Measurements from ENCODE around the gene ARID1B.

ARID1B gene

DNA sequence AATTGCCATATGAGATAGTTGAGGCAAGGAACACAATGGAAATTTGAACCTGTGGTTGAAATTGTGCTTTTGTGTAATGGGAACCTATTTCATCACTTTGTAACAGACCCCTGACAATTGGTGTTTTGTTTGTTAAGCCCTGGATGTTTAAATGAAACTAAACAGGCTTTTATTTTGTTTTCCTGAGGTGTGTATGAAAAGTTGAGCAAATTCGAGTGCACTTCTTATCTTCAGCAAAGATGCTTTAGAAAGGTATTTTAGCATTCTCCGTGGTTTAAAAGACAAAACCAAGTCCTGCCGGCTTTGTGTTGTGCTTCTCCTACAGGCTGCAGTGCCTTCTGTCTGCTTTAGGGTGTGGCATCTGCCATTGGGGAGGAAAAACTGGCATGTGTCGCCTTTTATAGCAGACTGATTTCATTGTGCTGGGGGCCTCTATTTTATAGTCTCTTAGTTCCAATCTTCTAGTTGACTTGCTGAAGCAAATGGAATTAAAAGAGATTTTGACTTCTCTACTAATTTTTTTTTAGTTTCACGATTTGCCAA is 2.2 kb upstream of the ARID1B start:
- Histone ChIP-seq H2BK15ac (ENCODE audit: low read length) (no peak overlapping the region), H3K4me3 (ENCODE audit: low read length in 2 of 2) (no peak overlapping the region), H2BK12ac (ENCODE audit: low read length) (no peak overlapping the region), H2AK5ac (ENCODE audit: low read depth, low read length) (no peak overlapping the region), H2AFZ (ENCODE audit: low read length) (no peak overlapping the region), H4K8ac (ENCODE audit: low read depth, low read length) (no peak overlapping the region), H3K27ac (replicated peaks; ENCODE audit: low read length) (no peak overlapping the region), H3K4me2 (ENCODE audit: insufficient read depth, low read length, poor library complexity, severe bottlenecking) (no peak overlapping the region), H3K23ac (ENCODE audit: low read depth, low read length, poor library complexity) (no peak overlapping the region), H3K79me1 (ENCODE audit: low read depth, low read length) (peaks cover 5% of the 10 kb centered on the region), H4K91ac (ENCODE audit: low read depth, low read length, poor library complexity) (no peak overlapping the region), H2BK5ac (ENCODE audit: low read length) (no peak overlapping the region), H3K27me3 (ENCODE audit: control insufficient read depth in 3 of 3, insufficient read depth in 3 of 3, low read depth in 1 of 3, low read length in 3 of 3) (no peaks in the 10 kb centered on the region), H3K36me3 (replicated peaks in 1 of 2; ENCODE audit: control insufficient read depth in 2 of 2, insufficient read depth in 2 of 2, low read length in 2 of 2) (no peaks in the 10 kb centered on the region), H2BK120ac (ENCODE audit: low read depth, low read length) (no peak overlapping the region), H3K9me3 (replicated peaks in 1 of 2; ENCODE audit: control insufficient read depth in 2 of 2, insufficient read depth in 1 of 2, low read depth in 1 of 2, low read length in 2 of 2) (no peaks in the 10 kb centered on the region), H3K4ac (ENCODE audit: low read length) (no peak overlapping the region), H3K9ac (ENCODE audit: low read depth, low read length, poor library complexity) (no peak overlapping the region), H3K4me1 (ENCODE audit: control insufficient read depth in 2 of 2, insufficient read depth in 1 of 2, low read depth in 1 of 2, low read length in 2 of 2) (peaks cover 11 to 15% of the 10 kb centered on the region in 2 donors), H3K18ac (ENCODE audit: low read length) (no peak overlapping the region), H3K14ac (ENCODE audit: low read length) (no peak overlapping the region)
- no peak for DNase-seq (ENCODE audit: low spot score)
- WGBS, 2 donors (ENCODE audit: extremely low coverage in 2 of 2, insufficient read length in 2 of 2, insufficient replicate concordance in 1 of 2): no CpG with 5 or more reads among the region's 5 CpGs

- WGBS, 2 donors (ENCODE audit: extremely low coverage in 2 of 2, insufficient read length in 2 of 2, insufficient replicate concordance in 1 of 2): no CpG with 5 or more reads among the region's 5 CpGs
Observed at GRCh38 chr6:156775717-156776116, 1.5 kb upstream of the ARID1B start.

DNA sequence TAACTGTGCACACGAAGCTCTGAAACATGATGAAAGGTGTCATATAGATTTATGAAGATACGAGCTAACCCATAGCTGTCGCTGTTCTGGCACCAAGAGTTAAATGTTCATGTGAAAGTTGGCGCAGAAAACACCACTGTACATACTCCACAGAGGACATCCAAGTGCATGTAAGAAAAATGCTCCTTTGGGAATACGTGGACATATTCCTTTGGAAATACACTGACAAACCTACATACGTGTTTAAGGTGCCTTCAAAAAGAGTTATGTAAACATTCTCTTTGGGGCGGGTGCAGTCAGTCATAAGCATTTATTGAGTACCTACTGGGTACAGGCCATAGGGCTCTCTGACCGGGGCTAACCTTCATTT is 723 bp upstream of the ARID1B start:
- Histone ChIP-seq H3K9ac (ENCODE audit: low read depth, low read length, poor library complexity) (no peak overlapping the region), H3K4me2 (ENCODE audit: insufficient read depth, low read length, poor library complexity, severe bottlenecking) (peak overlapping the region; percentile 64), H3K23ac (ENCODE audit: low read depth, low read length, poor library complexity) (no peak overlapping the region), H3K18ac (ENCODE audit: low read length) (no peak overlapping the region), H3K4me3 (ENCODE audit: low read length in 2 of 2) (peak overlapping the region; percentile 65 to 90), H4K8ac (ENCODE audit: low read depth, low read length) (no peak overlapping the region), H3K27ac (replicated peaks; ENCODE audit: low read length) (peak overlapping the region; percentile 98), H3K14ac (ENCODE audit: low read length) (no peak overlapping the region), H3K79me1 (ENCODE audit: low read depth, low read length) (peaks cover 5% of the 10 kb centered on the region), H3K4me1 (ENCODE audit: control insufficient read depth in 2 of 2, insufficient read depth in 1 of 2, low read depth in 1 of 2, low read length in 2 of 2) (peaks cover 11 to 18% of the 10 kb centered on the region in 2 donors), H2BK120ac (ENCODE audit: low read depth, low read length) (no peak overlapping the region), H2BK15ac (ENCODE audit: low read length) (no peak overlapping the region), H3K9me3 (replicated peaks in 1 of 2; ENCODE audit: control insufficient read depth in 2 of 2, insufficient read depth in 1 of 2, low read depth in 1 of 2, low read length in 2 of 2) (no peaks in the 10 kb centered on the region), H2BK5ac (ENCODE audit: low read length) (no peak overlapping the region), H3K36me3 (replicated peaks in 1 of 2; ENCODE audit: control insufficient read depth in 2 of 2, insufficient read depth in 2 of 2, low read length in 2 of 2) (no peaks in the 10 kb centered on the region), H4K91ac (ENCODE audit: low read depth, low read length, poor library complexity) (no peak overlapping the region), H2BK12ac (ENCODE audit: low read length) (no peak overlapping the region), H3K4ac (ENCODE audit: low read length) (no peak overlapping the region), H2AFZ (ENCODE audit: low read length) (peak overlapping the region; percentile 83), H3K27me3 (ENCODE audit: control insufficient read depth in 3 of 3, insufficient read depth in 3 of 3, low read depth in 1 of 3, low read length in 3 of 3) (no peaks in the 10 kb centered on the region), H2AK5ac (ENCODE audit: low read depth, low read length) (no peak overlapping the region)
- DNase-seq (ENCODE audit: low spot score): no peak
- no CpG with 5 or more reads among the region's 8 CpGs for WGBS, 2 donors (ENCODE audit: extremely low coverage in 2 of 2, insufficient read length in 2 of 2, insufficient replicate concordance in 1 of 2)

More at GRCh38 chr6:156775717-156776116, 1.5 kb upstream of the ARID1B start:
- Histone ChIP-seq H2AK5ac (ENCODE audit: low read depth, low read length) (no peak overlapping the region), H3K4ac (ENCODE audit: low read length) (no peak overlapping the region), H2AFZ (ENCODE audit: low read length) (no peak overlapping the region), H2BK12ac (ENCODE audit: low read length) (no peak overlapping the region), H2BK120ac (ENCODE audit: low read depth, low read length) (no peak overlapping the region), H2BK15ac (ENCODE audit: low read length) (no peak overlapping the region), H3K9ac (ENCODE audit: low read depth, low read length, poor library complexity) (no peak overlapping the region), H3K18ac (ENCODE audit: low read length) (no peak overlapping the region), H3K27me3 (ENCODE audit: control insufficient read depth in 3 of 3, insufficient read depth in 3 of 3, low read depth in 1 of 3, low read length in 3 of 3) (no peaks in the 10 kb centered on the region), H4K8ac (ENCODE audit: low read depth, low read length) (no peak overlapping the region), H3K4me2 (ENCODE audit: insufficient read depth, low read length, poor library complexity, severe bottlenecking) (no peak overlapping the region), H3K14ac (ENCODE audit: low read length) (no peak overlapping the region), H3K4me1 (ENCODE audit: control insufficient read depth in 2 of 2, insufficient read depth in 1 of 2, low read depth in 1 of 2, low read length in 2 of 2) (peaks cover 11 to 15% of the 10 kb centered on the region in 2 donors), H3K36me3 (replicated peaks in 1 of 2; ENCODE audit: control insufficient read depth in 2 of 2, insufficient read depth in 2 of 2, low read length in 2 of 2) (no peaks in the 10 kb centered on the region), H3K79me1 (ENCODE audit: low read depth, low read length) (peaks cover 5% of the 10 kb centered on the region), H3K23ac (ENCODE audit: low read depth, low read length, poor library complexity) (no peak overlapping the region), H4K91ac (ENCODE audit: low read depth, low read length, poor library complexity) (no peak overlapping the region), H3K9me3 (replicated peaks in 1 of 2; ENCODE audit: control insufficient read depth in 2 of 2, insufficient read depth in 1 of 2, low read depth in 1 of 2, low read length in 2 of 2) (no peaks in the 10 kb centered on the region), H3K4me3 (ENCODE audit: low read length in 2 of 2) (no peak overlapping the region), H2BK5ac (ENCODE audit: low read length) (no peak overlapping the region), H3K27ac (replicated peaks; ENCODE audit: low read length) (no peak overlapping the region)
- DNase-seq (ENCODE audit: low spot score): no peak

GRCh38 chr6:156777577-156778453 is 637 bp downstream of the ARID1B start:
- peak overlapping the region; percentile 81 for H2BK15ac ChIP-seq (ENCODE audit: low read length)
- H2AFZ ChIP-seq (ENCODE audit: low read length): peak overlapping the region; percentile 89
- peak; percentile 43 for DNase-seq (ENCODE audit: low spot score)
- peak overlapping the region; percentile 92 for H2AK5ac ChIP-seq (ENCODE audit: low read depth, low read length)
- peak overlapping the region; percentile 99 for H3K18ac ChIP-seq (ENCODE audit: low read length)
- peaks cover 5% of the 10 kb centered on the region for H3K79me1 ChIP-seq (ENCODE audit: low read depth, low read length)
- H3K36me3 ChIP-seq (replicated peaks in 1 of 2; ENCODE audit: control insufficient read depth in 2 of 2, insufficient read depth in 2 of 2, low read length in 2 of 2): no peaks in the 10 kb centered on the region
- peak overlapping the region; percentile 64 for H3K4me2 ChIP-seq (ENCODE audit: insufficient read depth, low read length, poor library complexity, severe bottlenecking)
- H3K27me3 ChIP-seq (ENCODE audit: control insufficient read depth in 3 of 3, insufficient read depth in 3 of 3, low read depth in 1 of 3, low read length in 3 of 3): no peaks in the 10 kb centered on the region
- H3K23ac ChIP-seq (ENCODE audit: low read depth, low read length, poor library complexity): peak overlapping the region; percentile 100
- H3K9me3 ChIP-seq (replicated peaks in 1 of 2; ENCODE audit: control insufficient read depth in 2 of 2, insufficient read depth in 1 of 2, low read depth in 1 of 2, low read length in 2 of 2): no peaks in the 10 kb centered on the region
- peak overlapping the region; percentile 67 to 91 for H3K4me3 ChIP-seq (ENCODE audit: low read length in 2 of 2)
- H2BK12ac ChIP-seq (ENCODE audit: low read length): peak overlapping the region; percentile 94
- no CpG with 5 or more reads among the region's 113 CpGs for WGBS, 2 donors (ENCODE audit: extremely low coverage in 2 of 2, insufficient read length in 2 of 2, insufficient replicate concordance in 1 of 2)
- peak overlapping the region; percentile 91 for H2BK120ac ChIP-seq (ENCODE audit: low read depth, low read length)
- peak overlapping the region; percentile 99 for H4K91ac ChIP-seq (ENCODE audit: low read depth, low read length, poor library complexity)
- peaks cover 11 to 29% of the 10 kb centered on the region in 2 donors for H3K4me1 ChIP-seq (ENCODE audit: control insufficient read depth in 2 of 2, insufficient read depth in 1 of 2, low read depth in 1 of 2, low read length in 2 of 2)
- H3K4ac ChIP-seq (ENCODE audit: low read length): peak overlapping the region; percentile 99
- H3K27ac ChIP-seq (replicated peaks; ENCODE audit: low read length): peak overlapping the region; percentile 98
- H3K14ac ChIP-seq (ENCODE audit: low read length): peak overlapping the region; percentile 100
- peak overlapping the region; percentile 92 for H4K8ac ChIP-seq (ENCODE audit: low read depth, low read length)
- peak overlapping the region; percentile 98 for H2BK5ac ChIP-seq (ENCODE audit: low read length)
- peak overlapping the region; percentile 100 for H3K9ac ChIP-seq (ENCODE audit: low read depth, low read length, poor library complexity)
